HG03196 (cell line): Measurements from ENCODE around the gene KCMF1.

Source experiments
- ATAC-seq: cut with Tn5 transposase; IDR thresholded peaks from one replicate; pipeline ENCODE4 v1.9.1; 2021; ENCODE audit not compliant: unreplicated experiment

Gene KCMF1

DNA sequence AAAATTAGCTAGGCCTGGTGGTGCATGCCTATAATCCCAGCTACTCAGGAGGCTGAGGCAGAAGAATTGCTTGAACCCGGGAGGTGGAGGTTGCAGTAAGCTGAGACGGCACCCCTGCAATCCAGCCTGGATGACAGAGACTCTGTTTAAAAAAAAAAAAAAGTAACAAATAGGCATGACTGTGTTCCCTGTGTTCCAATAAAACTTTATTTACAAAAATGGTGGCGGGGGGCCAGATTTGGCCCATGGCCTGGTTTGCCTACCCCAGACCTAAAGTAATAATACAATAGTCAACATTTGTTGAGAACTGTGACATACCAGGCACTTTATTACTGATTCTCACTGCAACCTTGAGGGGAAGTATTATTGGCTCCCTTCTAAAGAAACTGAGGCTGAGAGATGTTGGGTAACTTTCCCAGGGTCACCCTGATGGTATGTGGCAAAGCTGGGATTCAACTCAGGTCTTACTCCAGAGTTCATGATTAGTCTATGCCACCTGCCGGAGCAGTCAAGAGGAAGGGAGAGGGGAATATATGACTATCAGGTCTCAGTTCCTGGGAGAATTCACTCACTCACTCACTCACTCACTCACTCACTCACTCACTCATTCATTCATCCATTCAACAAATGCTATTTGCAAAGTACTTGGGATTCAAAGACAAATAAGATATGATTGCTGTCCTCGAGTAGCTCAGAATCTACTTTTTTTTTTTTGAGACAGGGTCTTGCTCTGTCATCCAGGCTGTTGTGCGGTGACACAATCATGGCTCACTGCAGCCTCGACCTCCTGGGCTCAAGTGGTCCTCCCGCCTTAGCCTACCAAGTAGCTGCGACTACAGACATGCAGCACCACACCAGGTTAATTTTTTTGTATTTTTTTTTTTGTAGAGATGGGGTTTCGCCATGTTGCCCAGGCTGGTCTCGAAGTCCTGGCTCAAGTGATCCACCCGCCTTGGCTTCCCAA is 14.3 kb upstream of the KCMF1 start:
- ATAC-seq, result no peak

- no peak for ATAC-seq
These were observed 13.2 kb upstream of the KCMF1 start for GRCh38 chr2:84957771-84958134.

DNA sequence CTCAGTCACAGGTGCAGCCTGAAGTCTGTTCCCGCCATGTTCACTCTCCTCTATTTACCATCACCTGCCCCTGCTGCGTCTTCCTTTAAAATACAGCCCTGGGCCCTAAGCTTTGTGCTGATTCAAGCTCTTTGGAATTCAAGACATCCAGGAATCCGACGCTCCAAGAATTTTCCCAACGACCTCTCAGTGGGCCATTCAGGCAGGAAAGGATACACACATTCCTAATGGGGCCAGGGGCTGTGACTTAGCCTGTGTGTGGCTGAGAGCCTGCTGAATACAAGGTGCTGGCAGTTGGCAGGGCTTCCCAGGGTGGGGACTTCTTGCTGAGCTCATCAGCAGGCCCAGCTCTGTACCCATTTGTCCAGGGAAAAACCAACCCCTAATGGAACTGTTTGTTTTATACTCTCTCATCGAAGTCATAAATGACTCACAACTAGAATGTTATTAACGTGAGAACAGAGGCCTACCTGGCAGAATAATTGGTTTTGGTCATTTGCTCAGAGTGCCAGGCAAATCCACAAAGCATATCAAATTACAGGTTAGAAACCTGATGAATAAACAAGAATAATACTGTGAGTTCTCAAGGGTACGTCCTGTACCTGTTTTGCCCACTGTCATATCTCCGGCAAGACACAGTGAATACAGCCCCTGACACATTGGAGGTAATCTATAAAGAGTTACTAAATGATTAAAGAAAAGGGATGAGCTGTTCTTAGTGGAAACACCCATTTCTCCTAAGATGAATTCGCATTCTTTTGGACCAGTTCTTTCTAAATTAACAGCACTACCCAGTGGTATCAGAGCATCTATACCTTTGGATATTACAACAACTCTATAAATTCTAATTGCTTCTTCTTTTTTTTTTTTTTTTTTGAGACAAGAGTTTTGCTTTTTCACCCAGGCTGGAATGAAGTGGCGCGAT is 12.6 kb upstream of the KCMF1 start:
- no peak for ATAC-seq

- ATAC-seq, result no peak
These were observed 11.8 kb upstream of the KCMF1 start for GRCh38 chr2:84959095-84959565.

DNA sequence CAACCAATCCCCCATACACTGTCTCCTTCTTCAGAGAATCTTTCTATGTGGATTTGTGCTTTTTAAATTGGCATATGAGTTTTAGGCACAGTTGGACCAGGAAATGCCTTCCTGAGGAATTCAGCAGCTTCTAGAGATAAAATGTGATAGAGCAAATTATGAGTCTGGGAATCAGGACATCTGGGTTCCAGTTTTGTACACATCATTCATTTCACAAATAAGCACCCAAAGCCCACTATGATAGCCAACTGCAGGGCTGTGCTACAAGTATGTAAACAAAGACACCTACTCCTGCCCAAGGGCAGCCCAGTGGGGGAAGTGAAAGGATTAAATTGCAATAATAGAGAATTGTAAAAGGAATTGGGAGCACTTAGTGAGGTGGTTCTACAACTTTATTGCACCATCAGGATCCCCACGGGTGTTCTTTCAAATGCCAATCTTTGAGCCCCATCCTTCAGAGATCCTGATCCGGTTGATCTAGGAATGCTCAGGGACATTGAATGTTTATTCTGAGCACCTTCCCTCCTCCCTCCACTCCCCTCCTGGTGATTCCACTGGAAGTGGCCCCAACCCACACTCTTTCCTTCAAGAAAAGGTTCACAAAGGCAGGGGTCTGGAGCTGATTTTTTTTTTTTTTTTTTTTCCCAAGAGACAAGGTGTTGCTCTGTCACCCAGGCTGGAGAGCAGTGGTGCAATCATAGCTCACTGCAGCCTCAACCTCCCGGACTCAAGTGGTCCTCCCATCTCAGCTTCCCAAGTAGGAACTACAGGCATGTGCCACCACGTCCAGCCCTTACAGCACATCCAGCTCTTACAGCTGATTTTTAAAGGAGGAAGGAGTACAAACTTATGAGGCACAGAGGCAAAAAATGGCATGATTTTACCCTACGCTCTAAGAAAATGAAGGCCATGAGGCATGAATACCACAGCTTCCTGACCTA is 11.1 kb upstream of the KCMF1 start:
- no peak for ATAC-seq

GRCh38 chr2:84962917-84963316 is 8.0 kb upstream of the KCMF1 start:
- no peak for ATAC-seq

DNA sequence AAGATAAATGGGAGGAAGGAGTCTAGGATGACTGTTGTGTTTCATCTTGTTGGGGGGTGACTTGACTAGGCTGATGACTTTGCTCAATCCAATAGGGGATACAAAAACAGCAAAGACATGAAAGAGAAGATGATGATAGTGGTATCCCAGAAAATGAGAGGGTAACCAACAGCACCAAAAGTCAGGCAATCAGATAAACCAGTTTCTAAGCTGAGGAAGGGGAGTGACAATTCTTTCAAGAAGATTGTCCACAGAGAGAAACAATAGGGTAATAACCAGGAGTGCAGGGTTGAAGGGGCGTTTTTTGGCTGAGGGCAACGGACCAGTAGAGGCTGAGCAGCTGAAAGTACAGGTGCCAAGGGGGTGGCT is 7.7 kb upstream of the KCMF1 start:
- ATAC-seq, result no peak

DNA sequence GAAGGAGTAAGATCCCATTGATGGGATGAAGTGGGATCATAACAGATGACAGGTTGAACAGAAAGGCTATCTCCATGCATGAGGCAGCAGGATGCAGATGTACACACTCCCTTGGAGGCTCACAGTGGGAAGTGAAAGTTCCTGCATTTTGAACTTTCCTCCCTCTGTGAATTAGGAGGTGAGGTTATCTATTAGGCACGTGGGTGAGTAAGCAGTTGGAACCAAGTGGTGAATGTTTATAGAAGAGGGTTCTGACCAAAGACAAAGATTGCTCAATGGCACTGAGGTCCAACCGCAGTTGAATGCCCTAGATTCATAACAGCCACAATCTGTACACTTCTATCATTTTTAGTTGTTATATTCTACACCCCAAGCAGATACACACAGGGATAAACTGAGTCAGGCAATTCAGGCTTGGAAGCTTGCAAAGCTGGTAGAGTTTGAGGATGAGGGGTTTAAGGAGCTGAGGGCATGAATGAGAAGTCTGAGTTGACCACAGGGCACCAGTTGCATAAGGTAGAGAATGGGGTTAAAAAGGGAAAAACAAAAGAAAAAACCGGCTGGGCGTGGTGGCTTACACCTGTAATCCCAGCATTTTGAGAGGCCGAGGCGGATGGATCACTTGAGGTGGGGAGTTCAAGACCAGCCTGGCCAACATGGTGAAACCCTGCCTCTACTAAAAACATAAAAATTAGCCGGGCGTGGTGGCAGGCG is 7.1 kb upstream of the KCMF1 start:
- no peak for ATAC-seq

DNA sequence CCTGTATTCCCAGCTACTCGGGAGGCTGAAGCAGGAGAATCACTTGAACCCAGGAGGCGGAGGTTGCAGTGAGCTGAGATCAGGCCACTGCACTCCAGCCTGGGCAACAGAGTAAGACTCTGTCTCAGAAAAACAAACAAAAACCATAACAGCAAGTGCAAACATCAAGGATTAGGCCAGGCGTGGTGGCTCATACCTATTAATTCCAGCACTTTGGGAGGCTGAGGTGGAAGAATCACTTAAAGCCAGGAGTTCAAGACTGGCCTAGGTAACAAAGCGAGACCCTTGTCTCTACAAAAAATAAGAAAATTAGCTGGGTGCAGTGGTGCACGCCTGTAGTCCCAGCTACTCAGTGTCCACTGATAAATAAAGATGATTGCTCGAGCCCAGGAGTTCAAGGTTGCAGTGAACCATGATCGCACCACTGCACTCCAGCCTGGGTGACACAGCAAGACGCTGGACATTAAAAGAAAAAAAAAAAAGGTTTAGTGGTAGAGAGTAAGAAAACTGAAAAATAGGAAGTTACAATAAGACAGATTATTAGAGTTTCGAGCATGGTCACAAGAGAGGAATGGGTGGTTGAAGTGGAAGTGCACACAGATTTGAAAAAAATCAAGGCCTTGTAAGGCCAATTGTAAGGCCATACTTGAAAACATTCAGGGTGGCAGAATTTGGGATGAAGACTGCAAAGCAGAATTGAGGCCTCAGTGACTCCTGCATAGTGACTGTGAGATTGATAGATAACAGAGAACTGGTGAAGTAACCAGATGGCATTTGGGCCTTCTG is 6.4 kb upstream of the KCMF1 start:
- ATAC-seq, result no peak

- no peak for ATAC-seq
These were observed 5.8 kb upstream of the KCMF1 start for GRCh38 chr2:84965192-84965516.

- ATAC-seq, result no peak
These were observed 5.1 kb upstream of the KCMF1 start for GRCh38 chr2:84965827-84966226.

DNA sequence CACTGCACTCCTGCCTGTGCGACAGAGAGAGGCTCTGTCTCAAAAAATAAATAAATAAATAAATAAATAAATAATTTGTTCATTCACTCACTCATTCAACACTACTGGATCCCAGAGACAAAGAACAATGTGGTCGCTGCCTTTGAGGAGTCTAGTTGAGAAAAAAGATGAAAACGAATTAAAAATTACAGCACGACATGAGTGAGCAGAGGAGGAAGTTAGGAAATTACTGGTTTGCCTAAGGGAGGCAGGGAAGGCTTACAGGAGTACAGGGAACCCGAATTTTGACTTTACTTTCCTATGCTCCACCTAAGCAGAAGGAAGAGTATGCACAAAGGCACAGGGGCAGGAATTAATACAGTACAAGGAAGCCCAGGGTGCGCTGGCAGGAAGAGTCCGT is 4.2 kb upstream of the KCMF1 start:
- ATAC-seq, result no peak

DNA sequence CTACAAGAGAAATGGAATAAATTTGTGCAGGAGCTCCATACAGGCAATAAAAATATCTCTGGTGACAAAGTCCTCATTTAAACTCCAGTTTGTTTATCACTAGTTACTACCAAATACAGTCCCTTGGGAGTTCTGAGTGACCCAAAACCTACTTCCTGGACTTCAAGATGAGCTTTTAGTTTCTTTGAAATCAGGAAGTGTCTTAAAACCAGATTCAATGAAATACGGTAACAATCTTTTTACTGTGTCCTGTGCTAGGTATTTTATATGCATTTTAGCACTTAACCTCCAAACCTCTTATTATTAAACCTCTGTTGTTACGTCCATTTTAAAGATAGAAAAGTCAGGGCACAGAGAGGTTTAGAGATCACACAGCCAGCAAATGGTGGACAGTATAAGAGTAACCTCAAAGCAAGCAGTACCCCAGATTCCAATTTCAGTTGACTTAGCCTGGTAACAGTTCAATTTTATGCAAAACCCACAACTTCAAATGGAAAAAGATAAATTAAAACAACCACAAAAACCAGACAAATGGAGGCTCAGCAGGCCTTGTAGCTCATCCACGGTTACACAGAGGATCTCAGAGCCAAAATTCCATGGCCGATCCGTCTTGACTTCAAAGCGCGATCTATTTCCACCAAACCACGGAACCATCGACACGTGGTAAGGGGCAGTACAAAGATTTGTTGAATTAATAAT is 1.3 kb upstream of the KCMF1 start:
- no peak for ATAC-seq

DNA sequence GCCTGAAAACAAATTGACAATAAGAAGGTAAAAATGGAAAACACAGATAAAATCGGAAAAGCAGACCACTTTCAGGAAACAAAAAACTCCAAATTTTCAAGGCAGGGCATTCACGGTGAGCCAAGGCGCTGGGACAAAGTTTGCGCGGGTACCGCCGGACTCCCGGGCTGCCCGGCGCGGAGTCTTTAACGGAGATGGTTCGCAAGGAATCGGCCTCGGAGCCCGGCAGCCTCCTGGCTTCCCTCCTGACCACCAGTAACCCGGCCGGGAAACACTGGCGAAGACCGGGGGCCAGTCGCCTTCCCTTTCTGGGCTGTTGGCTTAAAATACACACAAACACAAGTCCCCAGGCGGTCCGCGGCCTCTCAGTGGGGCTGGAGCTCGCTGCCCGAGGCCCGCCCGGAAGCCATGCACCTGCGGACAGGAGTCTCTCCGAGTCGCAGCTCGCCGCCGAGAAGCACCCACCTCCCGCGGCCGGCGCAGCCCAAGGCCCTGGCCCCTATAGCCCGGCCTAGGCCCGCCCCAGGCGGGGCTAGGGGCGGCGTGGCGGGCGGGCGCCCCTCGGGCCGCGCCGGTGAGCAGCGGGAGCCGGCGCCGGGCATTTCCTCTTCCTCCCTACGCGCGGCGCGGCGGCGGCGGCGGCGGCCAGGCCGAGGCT is 622 bp upstream of the KCMF1 start:
- ATAC-seq, result peak; percentile 45

DNA sequence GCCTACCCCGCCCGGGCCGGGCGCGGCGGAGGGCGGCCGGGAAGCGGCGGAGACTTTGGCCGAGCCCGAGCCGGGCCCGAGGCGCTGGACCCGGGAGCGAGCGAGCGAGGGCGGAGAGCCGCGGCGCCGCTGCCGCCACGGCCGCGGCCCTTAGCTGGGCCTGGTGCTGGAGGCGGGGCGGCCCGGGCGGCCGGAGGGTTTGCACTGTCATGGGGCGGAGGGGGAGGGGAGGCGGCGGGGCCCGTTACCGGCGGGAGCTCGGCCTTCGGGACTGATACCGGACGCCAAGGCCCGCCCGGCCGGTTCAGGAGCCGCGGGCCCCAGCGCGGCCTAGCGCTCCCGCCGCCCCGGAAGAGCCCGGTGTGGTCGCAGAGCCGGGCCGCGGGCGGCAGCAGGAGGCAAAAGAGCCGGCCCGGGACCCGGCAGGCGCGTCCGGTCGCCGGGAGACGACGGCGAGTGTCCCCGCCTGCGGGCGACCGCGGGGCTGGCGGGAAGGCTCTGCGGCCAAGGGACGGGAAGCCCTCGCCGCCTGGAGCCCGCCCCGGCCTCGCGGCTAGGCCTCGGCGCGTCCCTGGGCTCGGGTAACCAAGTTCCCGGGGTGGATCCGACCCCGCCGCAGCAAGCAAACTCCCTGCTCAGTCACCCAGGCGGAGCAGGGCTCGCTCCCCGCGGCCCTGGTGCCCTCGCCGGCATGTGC is 697 bp downstream of the KCMF1 start:
- peak; percentile 34 for ATAC-seq

DNA sequence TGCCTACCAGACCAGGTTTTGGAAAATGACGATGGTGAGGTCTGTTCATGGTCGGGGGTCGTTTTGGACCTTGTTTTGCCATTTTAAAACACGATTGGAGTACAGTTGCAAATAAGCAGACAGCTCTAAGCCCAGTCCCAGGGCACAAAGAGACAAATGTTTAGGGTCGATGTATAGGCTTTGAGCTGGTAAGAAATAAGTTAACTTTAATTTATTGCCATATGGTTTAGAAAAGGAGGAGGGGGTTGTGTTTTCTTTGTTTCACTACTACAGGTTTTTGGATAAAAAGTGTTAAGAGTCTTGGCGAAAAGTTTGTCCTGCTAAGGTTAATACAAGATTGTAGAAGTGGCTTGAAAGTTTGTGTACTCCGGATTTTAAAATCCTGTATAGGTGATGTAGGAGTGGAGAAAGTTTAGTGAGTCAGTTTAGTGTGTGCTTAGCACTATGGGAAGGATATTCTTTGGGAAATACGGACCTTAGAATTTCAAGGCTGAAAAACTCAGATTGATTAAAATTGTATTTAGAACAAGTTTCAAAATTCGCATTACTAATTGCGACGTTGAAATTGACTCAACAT is 1.3 kb downstream of the KCMF1 start:
- no peak for ATAC-seq

GRCh38 chr2:84972932-84973331 is 2.0 kb downstream of the KCMF1 start:
- no peak for ATAC-seq
